Stimulated activated CD4-positive, alpha-beta T cell treated with anti-CD3 and anti-CD28 coated beads, TNF-alpha, amount 100 ng/mL, for 24 hours (primary cell): ENCODE measurements around the gene TBXT.
"Not testable (repeated sequence)": the region's sequence is repeated elsewhere in the genome, so short reads cannot be mapped to it uniquely, and the experiment has no call there.

ENCODE experiments used
- DNase-seq, 3 experiments: peaks; one replicate each; pipeline ENCODE4 v3.0.0-alpha.2; 2020; ENCODE audit warnings: low read depth in 3 of 3

TBXT gene

GRCh38 chr6:166167801-166168615 is at the start of gene TBXT:
TBXT (minus strand) TSS chr6:166167851; CDS start chr6:166167591, 260 bp downstream.
- no peak for DNase-seq

GRCh38 chr6:166207284-166207561 is 39.6 kb upstream of the TBXT start:
- DNase-seq = no peak

- DNase-seq = no peak
Measured at GRCh38 chr6:166206510-166207283, 39.0 kb upstream of the TBXT start.

- DNase-seq = no peak
Measured at GRCh38 chr6:166206066-166206465, 38.4 kb upstream of the TBXT start.

GRCh38 chr6:166204852-166205650 is 37.4 kb upstream of the TBXT start:
- no peak for DNase-seq

GRCh38 chr6:166203641-166204222 is 36.1 kb upstream of the TBXT start:
- DNase-seq = no peak

GRCh38 chr6:166203003-166203640 is 35.5 kb upstream of the TBXT start:
- no peak for DNase-seq

GRCh38 chr6:166202321-166202733 is 34.7 kb upstream of the TBXT start:
- DNase-seq = no peak

GRCh38 chr6:166201878-166202277 is 34.2 kb upstream of the TBXT start:
- DNase-seq = no peak

- no peak for DNase-seq
Measured at GRCh38 chr6:166197361-166197760, 29.7 kb upstream of the TBXT start.

GRCh38 chr6:166195860-166196238 is 28.2 kb upstream of the TBXT start:
- no peak for DNase-seq

- no peak for DNase-seq
Measured at GRCh38 chr6:166194914-166195859, 27.5 kb upstream of the TBXT start.

- no peak for DNase-seq
Measured at GRCh38 chr6:166192557-166192956, 24.9 kb upstream of the TBXT start.

- DNase-seq = no peak
Measured at GRCh38 chr6:166192136-166192535, 24.5 kb upstream of the TBXT start.

- DNase-seq = no peak
Measured at GRCh38 chr6:166179704-166180103, 12.1 kb upstream of the TBXT start.

GRCh38 chr6:166176106-166176505 is 8.5 kb upstream of the TBXT start:
- no peak for DNase-seq

- not testable (repeated sequence) for DNase-seq
Measured at GRCh38 chr6:166175093-166175492, 7.4 kb upstream of the TBXT start.

- DNase-seq = no peak
Measured at GRCh38 chr6:166174031-166174430, 6.4 kb upstream of the TBXT start.

- DNase-seq = no peak
Measured at GRCh38 chr6:166173281-166173951, 5.8 kb upstream of the TBXT start.

- DNase-seq = no peak
Measured at GRCh38 chr6:166172546-166172945, 4.9 kb upstream of the TBXT start.
